NOMO-1 treated with DMSO at 0.1 percent for 48 hours (cell line): ENCODE results near the gene ST3GAL4.

ENCODE experiments used
- DNase-seq: peaks from one replicate; lab custom pipeline; 2025; ENCODE audit not compliant: unreplicated experiment; lab: John Stamatoyannopoulos, UW

Gene ST3GAL4

GRCh38 chr11:126328938-126329643, 26.4 kb upstream of the ST3GAL4 start:
- no peak for DNase-seq

GRCh38 chr11:126329644-126330211, 25.8 kb upstream of the ST3GAL4 start:
- DNase-seq, result no peak

- DNase-seq, result no peak
Measured at GRCh38 chr11:126331286-126331685, 24.2 kb upstream of the ST3GAL4 start.

GRCh38 chr11:126332221-126332711, 23.2 kb upstream of the ST3GAL4 start:
- no peak for DNase-seq

GRCh38 chr11:126333142-126333541, 22.3 kb upstream of the ST3GAL4 start:
- no peak for DNase-seq

- no peak for DNase-seq
Measured at GRCh38 chr11:126334659-126335462, 20.6 kb upstream of the ST3GAL4 start.

- DNase-seq, result no peak
Measured at GRCh38 chr11:126335463-126335760, 20.1 kb upstream of the ST3GAL4 start.

- DNase-seq, result no peak
Measured at GRCh38 chr11:126336138-126336541, 19.3 kb upstream of the ST3GAL4 start.

GRCh38 chr11:126336671-126337101, 18.8 kb upstream of the ST3GAL4 start:
- peak; percentile 28 for DNase-seq

GRCh38 chr11:126337126-126337473, 18.4 kb upstream of the ST3GAL4 start:
- DNase-seq, result no peak

GRCh38 chr11:126337474-126338241, 17.8 kb upstream of the ST3GAL4 start:
- peak; percentile 35 for DNase-seq

- no peak for DNase-seq
Measured at GRCh38 chr11:126338346-126339055, 17.0 kb upstream of the ST3GAL4 start.

- no peak for DNase-seq
Measured at GRCh38 chr11:126339073-126339862, 16.2 kb upstream of the ST3GAL4 start.

GRCh38 chr11:126339863-126340434, 15.5 kb upstream of the ST3GAL4 start:
- DNase-seq, result no peak

GRCh38 chr11:126340960-126341606, 14.4 kb upstream of the ST3GAL4 start:
- DNase-seq, result no peak

GRCh38 chr11:126341760-126342161, 13.7 kb upstream of the ST3GAL4 start:
- DNase-seq, result no peak

GRCh38 chr11:126343051-126343450, 12.4 kb upstream of the ST3GAL4 start:
- no peak for DNase-seq

GRCh38 chr11:126344141-126345080, 11.1 kb upstream of the ST3GAL4 start:
- DNase-seq, result no peak
